Transverse colon (tissue), 4 donors: ENCODE data around the gene RASAL2.

Experiments used
- EP300 ChIP-seq: sonication (generic); formaldehyde crosslinking; IDR thresholded peaks from one replicate; pipeline ENCODE4 v1.6.1; 2017; ENCODE audit warnings: antibody characterized with exemption, low read depth
- POLR2AphosphoS5 ChIP-seq, 3 donors: sonication (generic); formaldehyde crosslinking; IDR thresholded peaks; one replicate each; pipeline ENCODE4 v1.6.1; 2016; ENCODE audit warnings: antibody characterized with exemption in 3 of 3
- TF ChIP-seq, protein P1 (sequence below), 5 experiments: fragments of 200-600 bp in 3 of 5; fragments of 450-650 bp in 2 of 5; sonication (generic) in 3 of 5; IDR thresholded peaks; 1 replicate in 2 of 5; 2 replicates in 3 of 5; pipeline ENCODE4 v1.5.1; 2016 to 2017; ENCODE audit warnings: antibody characterized with exemption in 5 of 5, inconsistent platforms in 3 of 5, mild to moderate bottlenecking in 2 of 5, moderate library complexity in 1 of 5

DNA sequence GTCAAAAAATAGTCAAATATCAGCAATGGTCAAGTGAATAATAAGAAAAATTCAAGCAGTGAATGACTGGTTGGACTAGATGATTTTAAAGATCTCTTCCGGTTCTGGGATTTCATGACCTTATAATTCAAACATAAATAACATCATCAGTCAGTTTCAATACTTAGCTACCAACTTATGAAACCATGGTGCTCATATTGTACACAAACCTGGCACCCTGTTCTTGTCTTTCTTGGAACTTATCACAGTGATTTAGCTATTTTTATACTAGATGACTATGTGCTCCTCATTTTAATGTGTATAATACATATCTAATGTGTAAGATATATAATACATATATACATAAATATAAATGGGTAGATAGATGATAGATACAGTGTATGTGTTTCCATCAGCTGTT, 245.9 kb downstream of the RASAL2 start:
- no peak for TF ChIP-seq POLR2AphosphoS5 (IDR thresholded peaks at IDR 0.05)
- TF ChIP-seq, protein P1, sequence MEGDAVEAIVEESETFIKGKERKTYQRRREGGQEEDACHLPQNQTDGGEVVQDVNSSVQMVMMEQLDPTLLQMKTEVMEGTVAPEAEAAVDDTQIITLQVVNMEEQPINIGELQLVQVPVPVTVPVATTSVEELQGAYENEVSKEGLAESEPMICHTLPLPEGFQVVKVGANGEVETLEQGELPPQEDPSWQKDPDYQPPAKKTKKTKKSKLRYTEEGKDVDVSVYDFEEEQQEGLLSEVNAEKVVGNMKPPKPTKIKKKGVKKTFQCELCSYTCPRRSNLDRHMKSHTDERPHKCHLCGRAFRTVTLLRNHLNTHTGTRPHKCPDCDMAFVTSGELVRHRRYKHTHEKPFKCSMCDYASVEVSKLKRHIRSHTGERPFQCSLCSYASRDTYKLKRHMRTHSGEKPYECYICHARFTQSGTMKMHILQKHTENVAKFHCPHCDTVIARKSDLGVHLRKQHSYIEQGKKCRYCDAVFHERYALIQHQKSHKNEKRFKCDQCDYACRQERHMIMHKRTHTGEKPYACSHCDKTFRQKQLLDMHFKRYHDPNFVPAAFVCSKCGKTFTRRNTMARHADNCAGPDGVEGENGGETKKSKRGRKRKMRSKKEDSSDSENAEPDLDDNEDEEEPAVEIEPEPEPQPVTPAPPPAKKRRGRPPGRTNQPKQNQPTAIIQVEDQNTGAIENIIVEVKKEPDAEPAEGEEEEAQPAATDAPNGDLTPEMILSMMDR (IDR thresholded peaks at IDR 0.05), result no peak
- TF ChIP-seq EP300, result no peak
